Measurements from ENCODE around the gene ASCL1. TPM values are rescaled to one million over a fixed set of nuclear protein-coding genes. Genes with fewer than 3 reads are reported as not detected.
A peak's percentile ranks its signal among the peaks of the same experiment; 100 is the strongest.

Gene ASCL1
- total and polyA plus RNA-seq, 2 experiments from 2014 or later = not detected

DNA sequence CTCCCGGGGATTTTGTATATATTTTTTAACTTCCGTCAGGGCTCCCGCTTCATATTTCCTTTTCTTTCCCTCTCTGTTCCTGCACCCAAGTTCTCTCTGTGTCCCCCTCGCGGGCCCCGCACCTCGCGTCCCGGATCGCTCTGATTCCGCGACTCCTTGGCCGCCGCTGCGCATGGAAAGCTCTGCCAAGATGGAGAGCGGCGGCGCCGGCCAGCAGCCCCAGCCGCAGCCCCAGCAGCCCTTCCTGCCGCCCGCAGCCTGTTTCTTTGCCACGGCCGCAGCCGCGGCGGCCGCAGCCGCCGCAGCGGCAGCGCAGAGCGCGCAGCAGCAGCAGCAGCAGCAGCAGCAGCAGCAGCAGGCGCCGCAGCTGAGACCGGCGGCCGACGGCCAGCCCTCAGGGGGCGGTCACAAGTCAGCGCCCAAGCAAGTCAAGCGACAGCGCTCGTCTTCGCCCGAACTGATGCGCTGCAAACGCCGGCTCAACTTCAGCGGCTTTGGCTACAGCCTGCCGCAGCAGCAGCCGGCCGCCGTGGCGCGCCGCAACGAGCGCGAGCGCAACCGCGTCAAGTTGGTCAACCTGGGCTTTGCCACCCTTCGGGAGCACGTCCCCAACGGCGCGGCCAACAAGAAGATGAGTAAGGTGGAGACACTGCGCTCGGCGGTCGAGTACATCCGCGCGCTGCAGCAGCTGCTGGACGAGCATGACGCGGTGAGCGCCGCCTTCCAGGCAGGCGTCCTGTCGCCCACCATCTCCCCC lies 777 bp downstream of the ASCL1 start:
- TF ChIP-seq CTCF (IDR thresholded peaks at IDR 0.05; ENCODE audit: low read depth, low read length) = no peak
- peaks cover 5% of the 10 kb centered on the region for H3K4me1 ChIP-seq (ENCODE audit: low read depth)
- H3K4me3 ChIP-seq = peak overlapping the region; percentile 36
- peaks cover 100% of the 10 kb centered on the region for H3K27me3 ChIP-seq
- peak; percentile 47 to 50 for DNase-seq (ENCODE audit: low read depth in 1 of 2, low spot score in 1 of 2)
- H3K9me3 ChIP-seq (ENCODE audit: low read depth) = no peaks in the 10 kb centered on the region
- H3K36me3 ChIP-seq = no peaks in the 10 kb centered on the region
- no peak overlapping the region for H3K27ac ChIP-seq

DNA sequence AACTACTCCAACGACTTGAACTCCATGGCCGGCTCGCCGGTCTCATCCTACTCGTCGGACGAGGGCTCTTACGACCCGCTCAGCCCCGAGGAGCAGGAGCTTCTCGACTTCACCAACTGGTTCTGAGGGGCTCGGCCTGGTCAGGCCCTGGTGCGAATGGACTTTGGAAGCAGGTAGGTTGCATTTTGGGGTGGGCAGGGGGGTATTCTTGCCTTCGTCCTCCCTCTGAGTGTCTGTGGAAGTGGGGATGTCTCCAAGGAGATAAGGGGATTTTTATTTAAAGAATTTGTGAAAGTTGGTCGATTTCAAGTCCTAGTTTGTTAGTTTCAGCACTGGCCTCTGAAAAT lies 1.3 kb downstream of the ASCL1 start:
- Histone ChIP-seq H3K27ac (no peak overlapping the region), H3K9me3 (ENCODE audit: low read depth) (peaks cover 3% of the 10 kb centered on the region), H3K27me3 (peaks cover 100% of the 10 kb centered on the region), H3K4me3 (peak overlapping the region; percentile 36), H3K36me3 (no peaks in the 10 kb centered on the region), H3K4me1 (ENCODE audit: low read depth) (peaks cover 5% of the 10 kb centered on the region)
- DNase-seq (ENCODE audit: low read depth in 1 of 2, low spot score in 1 of 2) = no peak
- no peak for TF ChIP-seq CTCF (IDR thresholded peaks at IDR 0.05; ENCODE audit: low read depth, low read length)

- H3K9me3 ChIP-seq (ENCODE audit: low read depth) = peaks cover 5% of the 10 kb centered on the region
- no peak overlapping the region for H3K27ac ChIP-seq
- peaks cover 5% of the 10 kb centered on the region for H3K4me1 ChIP-seq (ENCODE audit: low read depth)
- no peak for DNase-seq (ENCODE audit: low read depth in 1 of 2, low spot score in 1 of 2)
- TF ChIP-seq CTCF (IDR thresholded peaks at IDR 0.05; ENCODE audit: low read depth, low read length) = no peak
- H3K27me3 ChIP-seq = peaks cover 100% of the 10 kb centered on the region
- no peak overlapping the region for H3K4me3 ChIP-seq
- no peaks in the 10 kb centered on the region for H3K36me3 ChIP-seq
Measured at GRCh38 chr12:102959391-102959790, 1.9 kb downstream of the ASCL1 start.

DNA sequence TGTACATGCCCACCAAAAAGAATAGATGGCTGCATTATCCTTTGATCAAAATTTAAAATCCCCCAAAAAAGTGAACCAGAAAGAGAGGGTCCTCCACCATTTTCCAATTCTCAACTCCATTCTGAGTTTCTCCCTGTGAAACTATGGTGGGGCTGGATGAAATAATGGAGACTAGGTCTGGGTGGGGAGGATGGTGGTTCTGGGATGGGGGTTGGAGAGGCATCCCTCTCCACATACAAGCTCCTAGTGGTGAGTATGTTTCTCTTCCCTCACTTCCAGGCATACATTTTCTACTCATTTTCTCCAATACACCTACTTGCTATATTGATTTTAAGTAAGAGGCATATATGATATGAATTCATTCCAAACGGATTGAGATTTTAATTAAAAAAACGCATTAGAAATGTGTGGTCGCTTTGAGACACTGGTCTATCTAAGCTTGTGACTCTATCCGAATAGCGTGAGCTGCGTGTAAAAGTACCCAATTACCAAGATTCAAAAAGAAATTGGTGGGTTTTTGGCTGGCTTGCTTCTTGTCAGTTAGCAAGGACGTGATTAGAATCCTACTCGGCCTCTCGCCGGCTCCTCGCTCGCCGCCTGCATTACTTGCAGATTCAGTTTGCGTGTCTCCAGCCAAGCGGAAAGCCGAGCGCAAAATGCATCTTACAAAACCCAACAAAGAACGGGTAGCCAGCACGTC lies 3.4 kb downstream of the ASCL1 start:
- Histone ChIP-seq H3K27me3 (peaks cover 100% of the 10 kb centered on the region), H3K27ac (no peak overlapping the region), H3K4me1 (ENCODE audit: low read depth) (peaks cover 7% of the 10 kb centered on the region), H3K36me3 (no peaks in the 10 kb centered on the region), H3K4me3 (no peak overlapping the region), H3K9me3 (ENCODE audit: low read depth) (peaks cover 5% of the 10 kb centered on the region)
- DNase-seq (ENCODE audit: low read depth in 1 of 2, low spot score in 1 of 2) = peak in 1 of 2 donors; percentile 21
- no peak for TF ChIP-seq CTCF (IDR thresholded peaks at IDR 0.05; ENCODE audit: low read depth, low read length)

DNA sequence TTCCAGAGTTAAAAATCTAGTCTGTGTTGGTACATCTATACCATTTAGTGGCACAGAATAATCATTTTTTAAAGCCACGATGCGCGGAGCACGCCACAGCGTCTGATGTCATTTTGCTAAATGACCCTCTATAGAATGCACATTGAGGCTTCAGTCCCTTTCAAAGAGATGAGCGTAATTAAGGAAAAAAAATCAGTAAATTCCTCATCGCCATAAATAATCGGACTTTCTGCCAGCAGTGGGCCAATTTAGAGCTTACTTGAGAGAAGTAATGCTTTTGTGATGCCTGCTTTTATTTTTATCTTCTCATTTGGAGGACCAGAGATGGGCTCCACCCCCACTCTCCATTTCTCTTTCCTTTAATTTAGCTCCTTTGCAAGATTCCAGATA lies 4.0 kb downstream of the ASCL1 start:
- Histone ChIP-seq H3K27me3 (peaks cover 100% of the 10 kb centered on the region), H3K4me3 (no peak overlapping the region), H3K27ac (no peak overlapping the region), H3K4me1 (ENCODE audit: low read depth) (peaks cover 7% of the 10 kb centered on the region), H3K36me3 (no peaks in the 10 kb centered on the region), H3K9me3 (ENCODE audit: low read depth) (peaks cover 5% of the 10 kb centered on the region)
- no peak for DNase-seq (ENCODE audit: low read depth in 1 of 2, low spot score in 1 of 2)
- no peak for TF ChIP-seq CTCF (IDR thresholded peaks at IDR 0.05; ENCODE audit: low read depth, low read length)

Measured in cardiac muscle cell (in vitro differentiated cells and primary cell).